ENCODE results near the gene KIAA1549. TPM values are rescaled to one million over a fixed set of nuclear protein-coding genes. Genes with fewer than 3 reads are reported as not detected.

Gene KIAA1549
- total RNA-seq, 1 donor from 2014 or later = 12.2 TPM

DNA sequence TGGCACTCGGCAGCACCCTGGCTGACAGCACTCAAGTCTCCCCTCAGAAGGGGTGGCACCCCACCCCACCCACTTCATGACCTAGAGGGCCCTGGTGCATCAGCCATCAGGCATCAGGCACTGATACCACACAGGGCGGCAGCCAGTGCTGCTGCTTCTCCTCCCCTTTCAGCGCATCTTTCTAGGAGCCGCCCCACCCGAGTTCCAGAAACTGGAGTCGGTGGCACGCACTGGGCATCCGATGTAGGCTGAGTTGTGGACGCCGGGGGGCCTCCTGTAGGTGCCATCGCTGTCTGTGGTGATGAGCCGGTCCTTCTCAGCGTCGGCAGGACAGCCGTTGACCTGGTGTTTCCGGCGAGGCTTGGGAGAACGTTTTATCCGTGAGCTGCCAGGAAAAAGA lies 113.4 kb downstream of the KIAA1549 start:
- peaks cover 6% of the 10 kb centered on the region for H3K9me3 Mint-ChIP-seq (ENCODE audit: unreplicated experiment)
- H3K36me3 Mint-ChIP-seq (ENCODE audit: unreplicated experiment) = peaks cover 24% of the 10 kb centered on the region
- no peak overlapping the region for H3K27ac Mint-ChIP-seq (ENCODE audit: unreplicated experiment)

GRCh38 chr7:138866353-138866752 lies 114.8 kb downstream of the KIAA1549 start:
- no peak overlapping the region for H3K27ac Mint-ChIP-seq (ENCODE audit: unreplicated experiment)
- no peak for DNase-seq (ENCODE audit: extremely low spot score, unreplicated experiment)
- peaks cover 11% of the 10 kb centered on the region for H3K4me1 Mint-ChIP-seq (ENCODE audit: unreplicated experiment)
- H3K9me3 Mint-ChIP-seq (ENCODE audit: unreplicated experiment) = peaks cover 4% of the 10 kb centered on the region
- no peak overlapping the region for H3K4me3 Mint-ChIP-seq (ENCODE audit: unreplicated experiment)
- peaks cover 22% of the 10 kb centered on the region for H3K36me3 Mint-ChIP-seq (ENCODE audit: unreplicated experiment)
- H3K27me3 Mint-ChIP-seq (ENCODE audit: unreplicated experiment) = no peaks in the 10 kb centered on the region
- TF ChIP-seq, protein P1, sequence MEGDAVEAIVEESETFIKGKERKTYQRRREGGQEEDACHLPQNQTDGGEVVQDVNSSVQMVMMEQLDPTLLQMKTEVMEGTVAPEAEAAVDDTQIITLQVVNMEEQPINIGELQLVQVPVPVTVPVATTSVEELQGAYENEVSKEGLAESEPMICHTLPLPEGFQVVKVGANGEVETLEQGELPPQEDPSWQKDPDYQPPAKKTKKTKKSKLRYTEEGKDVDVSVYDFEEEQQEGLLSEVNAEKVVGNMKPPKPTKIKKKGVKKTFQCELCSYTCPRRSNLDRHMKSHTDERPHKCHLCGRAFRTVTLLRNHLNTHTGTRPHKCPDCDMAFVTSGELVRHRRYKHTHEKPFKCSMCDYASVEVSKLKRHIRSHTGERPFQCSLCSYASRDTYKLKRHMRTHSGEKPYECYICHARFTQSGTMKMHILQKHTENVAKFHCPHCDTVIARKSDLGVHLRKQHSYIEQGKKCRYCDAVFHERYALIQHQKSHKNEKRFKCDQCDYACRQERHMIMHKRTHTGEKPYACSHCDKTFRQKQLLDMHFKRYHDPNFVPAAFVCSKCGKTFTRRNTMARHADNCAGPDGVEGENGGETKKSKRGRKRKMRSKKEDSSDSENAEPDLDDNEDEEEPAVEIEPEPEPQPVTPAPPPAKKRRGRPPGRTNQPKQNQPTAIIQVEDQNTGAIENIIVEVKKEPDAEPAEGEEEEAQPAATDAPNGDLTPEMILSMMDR (IDR thresholded peaks at IDR 0.05) = no peak

More for the DNA sequence above, 113.4 kb downstream of the KIAA1549 start:
- DNase-seq (ENCODE audit: extremely low spot score, unreplicated experiment) = no peak
- Mint-ChIP-seq H3K4me1 (ENCODE audit: unreplicated experiment) (peaks cover 16% of the 10 kb centered on the region), H3K27me3 (ENCODE audit: unreplicated experiment) (no peaks in the 10 kb centered on the region), H3K4me3 (ENCODE audit: unreplicated experiment) (no peak overlapping the region)
- TF ChIP-seq, protein P1 (IDR thresholded peaks at IDR 0.05) = no peak

- no peak overlapping the region for H3K27ac Mint-ChIP-seq (ENCODE audit: unreplicated experiment)
- no peak overlapping the region for H3K4me3 Mint-ChIP-seq (ENCODE audit: unreplicated experiment)
- H3K4me1 Mint-ChIP-seq (ENCODE audit: unreplicated experiment) = peaks cover 9% of the 10 kb centered on the region
- peaks cover 22% of the 10 kb centered on the region for H3K36me3 Mint-ChIP-seq (ENCODE audit: unreplicated experiment)
- TF ChIP-seq, protein P1 (IDR thresholded peaks at IDR 0.05) = peak; percentile 42
- H3K9me3 Mint-ChIP-seq (ENCODE audit: unreplicated experiment) = no peaks in the 10 kb centered on the region
- no peak for DNase-seq (ENCODE audit: extremely low spot score, unreplicated experiment)
- no peaks in the 10 kb centered on the region for H3K27me3 Mint-ChIP-seq (ENCODE audit: unreplicated experiment)
Measured at GRCh38 chr7:138865843-138866242, 115.3 kb downstream of the KIAA1549 start.

- Mint-ChIP-seq H3K27ac (ENCODE audit: unreplicated experiment) (peak overlapping the region; percentile 28), H3K9me3 (ENCODE audit: unreplicated experiment) (no peaks in the 10 kb centered on the region), H3K4me3 (ENCODE audit: unreplicated experiment) (no peak overlapping the region), H3K36me3 (ENCODE audit: unreplicated experiment) (peaks cover 28% of the 10 kb centered on the region), H3K4me1 (ENCODE audit: unreplicated experiment) (peaks cover 5% of the 10 kb centered on the region), H3K27me3 (ENCODE audit: unreplicated experiment) (no peaks in the 10 kb centered on the region)
- DNase-seq (ENCODE audit: extremely low spot score, unreplicated experiment) = no peak
- TF ChIP-seq, protein P1 (IDR thresholded peaks at IDR 0.05) = no peak
Measured at GRCh38 chr7:138864667-138865066, 116.5 kb downstream of the KIAA1549 start.

GRCh38 chr7:138863931-138864330 lies 117.3 kb downstream of the KIAA1549 start:
- Mint-ChIP-seq H3K27ac (ENCODE audit: unreplicated experiment) (peak overlapping the region; percentile 28), H3K36me3 (ENCODE audit: unreplicated experiment) (peaks cover 32% of the 10 kb centered on the region), H3K4me1 (ENCODE audit: unreplicated experiment) (peaks cover 5% of the 10 kb centered on the region), H3K4me3 (ENCODE audit: unreplicated experiment) (no peak overlapping the region), H3K9me3 (ENCODE audit: unreplicated experiment) (no peaks in the 10 kb centered on the region), H3K27me3 (ENCODE audit: unreplicated experiment) (no peaks in the 10 kb centered on the region)
- no peak for DNase-seq (ENCODE audit: extremely low spot score, unreplicated experiment)
- TF ChIP-seq, protein P1 (IDR thresholded peaks at IDR 0.05) = no peak
